GM21360 (cell line): Measurements from ENCODE around the gene MTMR3.

Experiments
- ATAC-seq: cut with Tn5 transposase; IDR thresholded peaks from one replicate; pipeline ENCODE4 v1.9.1; 2021; ENCODE audit warnings: mild to moderate bottlenecking, moderate library complexity; ENCODE audit not compliant: unreplicated experiment

MTMR3 gene

DNA sequence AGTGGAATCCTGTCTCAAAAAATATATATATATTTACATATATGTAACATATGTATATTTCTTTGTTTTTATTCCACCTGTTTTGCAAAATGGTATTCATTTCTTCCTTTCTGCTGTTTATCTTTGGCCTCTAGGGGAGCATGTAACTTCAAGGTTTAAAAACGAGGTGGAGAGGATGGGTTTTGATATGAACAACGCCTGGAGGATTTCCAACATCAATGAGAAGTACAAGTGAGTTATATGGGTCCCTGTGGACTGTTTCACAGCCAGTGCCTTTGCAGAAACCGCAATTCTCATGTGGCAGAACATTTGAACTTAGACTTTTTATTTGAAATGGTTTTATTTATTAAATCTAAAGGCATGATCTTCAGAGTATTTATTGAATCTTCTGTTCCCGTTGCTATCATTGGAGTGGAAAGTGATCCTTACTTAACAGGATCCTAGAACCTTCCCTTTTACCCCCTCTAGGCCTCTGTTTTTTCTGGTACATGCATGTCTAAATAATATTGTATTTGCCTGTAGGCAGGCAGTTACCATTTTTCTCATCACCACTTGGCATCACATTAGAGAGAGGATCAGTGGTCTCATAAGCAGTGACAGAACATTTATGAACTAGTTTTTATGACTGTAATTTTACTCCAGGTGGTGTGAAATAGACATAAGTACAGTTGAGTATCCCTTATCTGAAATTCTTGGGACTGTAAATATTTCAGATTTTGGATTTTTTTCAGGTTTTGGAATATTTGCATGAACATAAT lies 115.8 kb downstream of the MTMR3 start:
- ATAC-seq: no peak

DNA sequence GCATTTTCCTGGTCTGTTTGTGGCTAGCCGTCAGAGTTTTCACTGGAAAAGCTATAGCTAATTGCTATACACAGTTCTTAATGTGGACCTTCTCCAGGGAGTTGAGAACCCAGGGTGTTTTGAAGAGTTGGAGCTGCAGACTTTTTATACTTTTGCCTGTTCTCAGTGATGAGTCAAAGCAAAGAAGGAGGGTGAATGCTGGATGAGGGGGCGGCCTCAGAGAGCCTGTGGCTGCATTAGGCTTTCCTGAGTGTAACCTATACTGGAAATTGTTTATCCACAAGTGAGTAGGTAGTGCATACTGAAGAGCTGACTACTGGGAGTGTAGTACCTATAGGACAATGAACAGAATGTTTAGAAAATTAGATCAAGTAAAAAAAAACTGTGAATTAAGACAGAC lies 117.6 kb downstream of the MTMR3 start:
- no peak for ATAC-seq

GRCh38 chr22:30001459-30001858 lies 118.5 kb downstream of the MTMR3 start:
- no peak for ATAC-seq

DNA sequence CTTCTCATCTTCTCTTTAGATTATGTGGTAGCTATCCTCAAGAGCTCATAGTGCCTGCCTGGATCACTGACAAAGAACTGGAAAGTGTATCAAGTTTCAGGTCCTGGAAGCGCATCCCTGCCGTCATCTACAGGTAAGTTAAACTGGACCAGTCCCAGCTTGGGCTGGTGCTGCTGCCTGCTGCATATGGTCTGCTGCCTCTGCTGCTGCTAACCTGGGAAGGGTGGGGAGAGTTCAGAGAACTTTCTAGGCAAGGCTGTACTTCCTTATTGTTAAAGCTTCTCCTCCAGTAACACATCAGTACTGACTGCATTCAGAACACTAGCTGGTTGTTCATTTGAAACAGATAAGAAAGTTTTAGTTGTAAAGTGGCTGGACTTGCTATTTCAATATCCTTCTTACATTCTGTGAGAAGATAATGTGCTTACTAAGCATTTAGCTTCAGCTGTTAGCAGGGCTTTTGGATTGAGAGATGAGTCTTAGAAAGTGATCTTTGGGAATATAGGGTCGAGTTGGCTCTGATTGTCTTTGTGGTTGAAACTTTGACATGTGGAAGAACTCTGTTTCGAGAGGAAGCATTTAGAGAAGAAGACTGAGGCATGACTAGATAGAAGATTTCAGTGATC lies 120.0 kb downstream of the MTMR3 start:
- no peak for ATAC-seq

- ATAC-seq: no peak
Observed at GRCh38 chr22:30004101-30004500, 121.1 kb downstream of the MTMR3 start.

GRCh38 chr22:30004694-30005093 lies 121.7 kb downstream of the MTMR3 start:
- no peak for ATAC-seq

DNA sequence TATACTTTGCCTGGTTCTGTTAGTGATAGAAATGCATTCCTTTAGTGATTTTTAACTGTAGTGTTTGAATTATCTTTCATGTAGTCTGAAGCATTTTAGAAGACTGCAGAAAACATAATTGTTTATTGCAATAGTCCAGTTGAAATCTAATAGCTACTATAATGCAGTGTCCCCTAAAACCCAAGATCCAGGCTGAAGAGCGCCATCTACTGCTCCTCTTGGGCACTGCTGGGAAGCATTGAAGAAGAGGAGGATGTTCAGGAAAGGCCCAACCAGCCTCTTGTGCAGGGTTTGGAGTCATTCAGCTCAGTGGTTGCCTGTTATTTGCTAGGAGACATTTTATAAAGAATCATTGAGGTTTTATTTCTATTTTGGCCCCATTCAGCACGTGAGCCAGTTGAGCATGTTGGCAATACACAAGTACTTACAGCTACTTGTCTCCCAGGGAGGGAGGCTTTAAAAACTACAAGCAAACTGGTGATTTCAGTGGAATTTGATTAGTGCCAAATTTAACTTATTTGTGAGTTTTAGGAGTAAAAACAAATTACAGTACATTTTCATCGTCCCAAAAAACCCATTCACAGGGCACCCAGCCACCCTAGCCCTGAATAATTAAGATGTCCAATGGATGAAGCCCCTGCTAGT lies 122.4 kb downstream of the MTMR3 start:
- ATAC-seq: no peak

DNA sequence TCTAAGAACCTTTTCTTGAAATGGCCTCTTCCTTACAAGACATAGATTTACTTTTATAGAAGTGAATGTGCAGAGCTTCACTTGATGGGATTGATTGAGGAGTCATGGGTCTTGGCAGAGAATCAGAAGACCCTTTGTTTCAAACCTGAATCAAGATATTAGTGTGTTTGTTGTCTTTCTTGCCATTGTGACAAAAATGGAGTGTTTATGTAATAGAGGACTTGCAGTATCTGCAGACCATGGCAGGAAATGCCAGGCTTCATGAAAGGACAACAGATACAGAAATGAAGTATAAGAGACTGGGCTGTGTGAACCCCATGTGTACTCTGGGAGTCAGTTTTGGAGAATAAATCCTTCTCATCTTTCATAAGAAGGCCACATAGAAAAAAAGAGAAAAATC lies 124.4 kb downstream of the MTMR3 start:
- no peak for ATAC-seq

GRCh38 chr22:30008401-30008800 lies 125.4 kb downstream of the MTMR3 start:
- no peak for ATAC-seq

GRCh38 chr22:30009478-30009877 lies 126.5 kb downstream of the MTMR3 start:
- no peak for ATAC-seq

DNA sequence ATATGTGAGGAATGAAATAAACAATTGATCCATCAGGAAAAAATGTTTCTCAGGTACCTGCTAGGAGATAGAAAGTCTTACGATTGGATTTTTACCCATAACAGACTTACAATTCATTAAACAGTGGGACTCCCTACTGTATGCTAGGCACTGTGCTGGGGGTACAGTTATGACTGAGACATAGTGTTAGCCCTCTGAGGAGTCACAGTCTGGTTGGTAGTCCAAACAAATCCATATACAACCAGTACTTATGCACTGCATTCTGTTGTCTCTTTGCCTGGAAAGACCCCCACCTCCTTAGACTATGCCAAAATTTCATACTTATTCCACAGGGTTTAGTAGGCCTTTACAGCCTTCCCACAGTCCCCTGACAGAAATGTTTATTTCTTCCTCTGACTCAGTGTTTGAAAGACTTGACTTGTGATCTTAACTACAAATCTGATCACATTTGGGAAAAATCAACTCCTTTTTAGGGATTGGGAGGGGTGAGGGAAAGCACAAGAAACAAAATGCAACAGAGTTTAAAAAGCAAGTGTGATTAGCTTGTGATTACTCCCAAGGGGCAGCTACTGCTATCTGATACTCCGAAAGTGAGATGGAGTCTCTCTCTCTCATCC lies 127.9 kb downstream of the MTMR3 start:
- ATAC-seq: no peak

DNA sequence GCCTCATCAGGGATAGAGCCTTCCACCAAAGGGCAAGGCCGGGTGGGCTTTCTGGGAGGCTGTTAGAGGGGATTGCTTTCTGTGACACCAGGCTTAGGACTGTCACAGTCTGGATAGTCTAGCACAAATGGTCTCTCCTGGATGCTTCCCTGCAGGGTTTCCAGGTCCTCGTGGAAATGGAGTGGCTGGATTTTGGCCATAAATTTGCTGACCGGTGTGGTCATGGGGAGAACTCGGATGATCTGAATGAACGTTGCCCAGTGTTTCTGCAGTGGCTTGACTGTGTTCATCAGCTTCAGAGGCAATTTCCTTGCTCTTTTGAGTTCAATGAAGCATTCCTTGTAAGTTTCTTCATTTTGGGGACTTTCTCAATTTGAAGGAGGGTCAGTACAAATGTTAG lies 130.2 kb downstream of the MTMR3 start:
- ATAC-seq: no peak

DNA sequence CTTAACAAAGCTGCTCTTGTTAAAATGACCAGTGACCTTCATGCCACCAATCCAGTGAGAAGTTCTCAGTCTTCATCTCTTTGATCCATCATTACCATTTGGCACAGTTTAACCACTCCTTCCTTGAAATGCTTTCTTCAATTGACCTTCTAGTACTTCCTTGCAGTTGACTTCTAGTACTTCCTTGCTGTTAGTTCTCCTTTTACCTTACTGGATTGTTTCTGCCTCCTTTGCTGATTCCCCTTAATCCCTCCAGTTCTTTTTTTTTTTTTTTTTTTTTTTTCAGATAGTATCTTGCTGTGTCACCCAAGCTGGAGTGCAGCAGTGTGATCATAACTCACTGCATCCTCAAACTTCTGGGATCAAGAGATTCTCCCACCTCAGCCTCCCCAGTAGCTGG lies 131.3 kb downstream of the MTMR3 start:
- no peak for ATAC-seq

DNA sequence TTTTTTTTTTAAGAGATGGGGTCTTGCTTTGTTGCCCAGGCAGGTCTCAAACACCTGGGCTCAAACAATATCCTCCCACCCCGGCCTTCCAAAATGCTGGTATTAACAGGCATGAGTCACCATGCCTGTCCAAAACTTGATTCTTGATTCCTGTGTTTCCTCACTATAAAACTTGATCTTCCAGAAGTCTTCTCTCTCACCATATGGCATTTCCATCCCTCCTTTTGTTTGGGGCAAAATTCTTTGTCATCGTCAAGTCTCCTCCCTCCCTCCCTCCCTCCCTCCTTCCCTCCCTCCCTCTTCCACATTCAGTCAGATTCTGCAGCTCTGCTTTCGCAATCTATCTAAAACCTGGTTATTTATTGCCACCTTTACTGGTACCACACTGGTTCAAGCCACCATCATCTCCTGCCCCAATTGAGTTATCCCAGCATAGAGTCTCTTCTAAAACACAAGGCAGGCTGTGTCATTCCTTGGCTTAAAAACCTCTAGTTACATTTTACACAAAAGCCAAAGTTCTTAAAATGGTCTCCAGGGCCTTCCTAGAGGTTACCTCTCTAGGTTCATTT lies 132.3 kb downstream of the MTMR3 start:
- ATAC-seq: no peak

DNA sequence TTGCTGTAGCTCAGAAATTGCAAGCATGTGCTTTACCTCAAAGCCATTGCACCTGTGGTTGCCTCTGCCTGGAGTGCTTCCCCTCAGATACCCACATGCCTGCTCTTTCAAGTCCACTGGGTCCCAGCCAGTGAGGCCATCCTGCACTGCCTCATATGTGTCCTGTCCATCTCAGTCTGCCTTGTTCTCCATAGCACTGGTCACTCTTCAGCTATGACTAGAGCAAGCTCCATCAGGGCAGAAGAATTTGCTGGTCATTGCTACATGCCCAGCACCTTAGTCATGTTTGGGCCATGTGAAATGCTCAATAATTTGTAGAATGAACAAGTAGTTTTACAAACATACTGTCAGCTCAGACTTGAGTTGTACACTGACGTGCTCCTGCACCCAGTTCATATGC lies 132.9 kb downstream of the MTMR3 start:
- no peak for ATAC-seq

- ATAC-seq: no peak
Observed at GRCh38 chr22:30016596-30016995, 133.6 kb downstream of the MTMR3 start.

- ATAC-seq: no peak
Observed at GRCh38 chr22:30017375-30018223, 134.6 kb downstream of the MTMR3 start.

DNA sequence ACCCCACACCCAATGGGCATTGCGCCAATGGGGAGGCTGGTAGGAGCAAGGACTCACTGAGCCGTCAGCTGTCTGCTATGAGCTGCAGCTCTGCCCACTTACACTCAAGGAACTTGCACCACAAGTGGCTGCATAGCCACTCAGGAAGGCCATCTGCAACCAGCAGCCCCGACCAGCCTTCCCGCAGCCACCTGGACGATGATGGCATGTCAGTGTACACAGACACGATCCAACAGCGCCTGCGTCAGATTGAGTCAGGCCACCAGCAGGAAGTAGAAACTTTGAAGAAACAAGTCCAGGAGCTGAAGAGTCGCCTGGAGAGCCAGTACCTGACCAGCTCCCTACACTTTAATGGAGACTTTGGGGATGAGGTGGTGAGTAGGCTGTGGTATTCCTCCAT lies 137.5 kb downstream of the MTMR3 start:
- ATAC-seq: no peak

- no peak for ATAC-seq
Observed at GRCh38 chr22:30021338-30021737, 138.4 kb downstream of the MTMR3 start.

- ATAC-seq: no peak
Observed at GRCh38 chr22:30021881-30022619, 139.1 kb downstream of the MTMR3 start.
